Smooth muscle cell (in vitro differentiated cells): ENCODE data around the gene PLD5. TPM values are rescaled to one million over a fixed set of nuclear protein-coding genes. Genes with fewer than 3 reads are reported as not detected.

Experiments
- DNase-seq: peaks from one replicate; lab custom pipeline; 2025; ENCODE audit not compliant: unreplicated experiment; lab: John Stamatoyannopoulos, UW
- H2AFZ ChIP-seq: fragments of 200-600 bp; sonication (generic); 2 replicates; pipeline ENCODE4 v1.6.0; 2016; ENCODE audit warnings: antibody characterized with exemption, low read depth, mild to moderate bottlenecking
- H3F3A ChIP-seq: fragments of 200-600 bp; sonication (generic); 2 replicates; pipeline ENCODE4 v1.6.0; 2017; ENCODE audit warnings: antibody characterized with exemption, low read depth
- H3K27ac ChIP-seq: fragments of 200-600 bp; sonication (generic); 2 replicates; pipeline ENCODE4 v1.5.1; 2016; ENCODE audit warnings: low read depth, mild to moderate bottlenecking
- H3K27me3 ChIP-seq: fragments of 200-600 bp; sonication (generic); 2 replicates; pipeline ENCODE4 v1.6.1; 2016; ENCODE audit warnings: low read depth, mild to moderate bottlenecking
- H3K36me3 ChIP-seq: fragments of 200-600 bp; sonication (generic); 2 replicates; pipeline ENCODE4 v1.5.1; 2016; ENCODE audit warnings: low read depth
- H3K4me1 ChIP-seq: fragments of 200-600 bp; sonication (generic); 2 replicates; pipeline ENCODE4 v1.5.1; 2016; ENCODE audit warnings: low read depth
- H3K4me2 ChIP-seq: fragments of 200-600 bp; sonication (generic); 2 replicates; pipeline ENCODE4 v1.6.0; 2016; ENCODE audit warnings: mild to moderate bottlenecking
- H3K4me3 ChIP-seq: fragments of 200-600 bp; sonication (generic); 2 replicates; pipeline ENCODE4 v1.5.1; 2016; ENCODE audit warnings: mild to moderate bottlenecking
- H3K79me2 ChIP-seq: fragments of 200-600 bp; sonication (generic); 2 replicates; pipeline ENCODE4 v1.6.0; 2016; ENCODE audit warnings: low read depth, mild to moderate bottlenecking
- H3K9ac ChIP-seq: fragments of 200-600 bp; sonication (generic); 2 replicates; pipeline ENCODE4 v1.6.0; 2016; ENCODE audit warnings: low read depth
- H3K9me3 ChIP-seq: fragments of 200-600 bp; sonication (generic); replicated peaks from 2 replicates; pipeline ENCODE4 v1.5.1; 2016; ENCODE audit warnings: low read depth
- H4K20me1 ChIP-seq: fragments of 200-600 bp; sonication (generic); 2 replicates; pipeline ENCODE4 v1.6.0; 2016; ENCODE audit warnings: low read depth
- CTCF ChIP-seq: fragments of 200-600 bp; sonication (generic); IDR thresholded peaks from 2 replicates; pipeline ENCODE4 v1.5.1; 2017; ENCODE audit warnings: borderline replicate concordance, mild to moderate bottlenecking, antibody characterized with exemption; ENCODE audit not compliant: insufficient read depth, poor library complexity, severe bottlenecking
- WGBS: methylation state at CpG from one replicate; pipeline ENCODE4 v1.1.7; 2016; ENCODE audit warnings: low lambda C conversion rate; 5-methylcytosine and 5-hydroxymethylcytosine counted together
- polyA plus RNA-seq: library from polyadenylated mRNA; unstranded; fragments of >200 nt; fragmentation: Nextera tagmentation; extraction: Ambion mirVana; gene quantifications from 2 replicates; pipeline ENCODE4 v1.2.1, GENCODE V29; 2016
- total RNA-seq: library from RNA; depleted of rRNA; stranded (reverse); fragments of >200 nt; gene quantifications from 2 replicates; pipeline ENCODE4 v1.2.3, GENCODE V29; 2014

PLD5 gene
- total and polyA plus RNA-seq, 2 experiments from 2014 or later, result 0.25 to 0.27 TPM

- Histone ChIP-seq H2AFZ (no peak overlapping the region), H3K36me3 (no peaks in the 10 kb centered on the region), H3K27ac (no peak overlapping the region), H3K27me3 (no peaks in the 10 kb centered on the region), H3K4me1 (no peaks in the 10 kb centered on the region), H3K9me3 (no peaks in the 10 kb centered on the region), H3K4me3 (no peak overlapping the region), H3K4me2 (no peak overlapping the region), H3K9ac (no peak overlapping the region), H3F3A (no peaks in the 10 kb centered on the region), H4K20me1 (no peaks in the 10 kb centered on the region), H3K79me2 (no peaks in the 10 kb centered on the region)
- no peak for DNase-seq
- 79% methylated on average over 1 of the region's 1 CpG for WGBS
- no peak for TF ChIP-seq CTCF
Measured at GRCh38 chr1:242534753-242535152, 10.3 kb upstream of the PLD5 start.

GRCh38 chr1:242530761-242531160 lies 6.3 kb upstream of the PLD5 start:
- no peak overlapping the region for H3K9ac ChIP-seq

GRCh38 chr1:242525769-242526168 lies 1.3 kb upstream of the PLD5 start:
- Histone ChIP-seq H3K4me1 (peaks cover 10% of the 10 kb centered on the region), H3K9ac (no peak overlapping the region), H3K36me3 (no peaks in the 10 kb centered on the region), H3K9me3 (no peaks in the 10 kb centered on the region), H3K4me2 (peak overlapping the region; percentile 95), H4K20me1 (no peaks in the 10 kb centered on the region), H3K79me2 (no peaks in the 10 kb centered on the region), H3K27me3 (peaks cover 68% of the 10 kb centered on the region), H3F3A (no peaks in the 10 kb centered on the region), H2AFZ (no peak overlapping the region), H3K4me3 (no peak overlapping the region), H3K27ac (no peak overlapping the region)
- DNase-seq, result no peak
- no peak for TF ChIP-seq CTCF
- 90% methylated on average over 2 of the region's 2 CpGs for WGBS

More at GRCh38 chr1:242530761-242531160, 6.3 kb upstream of the PLD5 start:
- no peaks in the 10 kb centered on the region for H3K79me2 ChIP-seq
- peaks cover 22% of the 10 kb centered on the region for H3K27me3 ChIP-seq
- no peak overlapping the region for H2AFZ ChIP-seq
- H3K36me3 ChIP-seq, result no peaks in the 10 kb centered on the region
- no peak overlapping the region for H3K4me2 ChIP-seq
- no peaks in the 10 kb centered on the region for H3K9me3 ChIP-seq
- H3K27ac ChIP-seq, result peak overlapping the region; percentile 67
- no peak for TF ChIP-seq CTCF
- no peak overlapping the region for H3K4me3 ChIP-seq
- WGBS, result 61% methylated on average over 1 of the region's 1 CpG
- no peaks in the 10 kb centered on the region for H3F3A ChIP-seq
- no peak for DNase-seq
- H3K4me1 ChIP-seq, result no peaks in the 10 kb centered on the region
- H4K20me1 ChIP-seq, result no peaks in the 10 kb centered on the region

GRCh38 chr1:242525360-242525722 lies 844 bp upstream of the PLD5 start:
- Histone ChIP-seq H2AFZ (peak overlapping the region; percentile 75), H3K9me3 (no peaks in the 10 kb centered on the region), H3F3A (no peaks in the 10 kb centered on the region), H3K27ac (no peak overlapping the region), H3K9ac (no peak overlapping the region), H3K4me1 (peaks cover 10% of the 10 kb centered on the region), H3K79me2 (no peaks in the 10 kb centered on the region), H3K36me3 (no peaks in the 10 kb centered on the region), H3K4me3 (peak overlapping the region; percentile 56), H4K20me1 (no peaks in the 10 kb centered on the region), H3K4me2 (peak overlapping the region; percentile 95), H3K27me3 (peaks cover 72% of the 10 kb centered on the region)
- 12% methylated on average over 10 of the region's 10 CpGs for WGBS
- no peak for TF ChIP-seq CTCF
- DNase-seq, result no peak
